B cell (primary cell): ENCODE data around the gene MAP3K5.

ENCODE experiments used
- EZH2 ChIP-seq: IDR thresholded peaks from 2 replicates; pipeline ENCODE4 v1.6.1; 2012; ENCODE audit warnings: borderline replicate concordance, low read depth, mild to moderate bottlenecking, moderate library complexity, low read length; ENCODE audit not compliant: insufficient read depth, poor library complexity, severe bottlenecking
- TF ChIP-seq, protein P1 (sequence below): fragments of 200-600 bp; IDR thresholded peaks from one replicate; pipeline ENCODE4 v1.8.0; 2022; ENCODE audit warnings: antibody characterized with exemption, mild to moderate bottlenecking

DNA sequence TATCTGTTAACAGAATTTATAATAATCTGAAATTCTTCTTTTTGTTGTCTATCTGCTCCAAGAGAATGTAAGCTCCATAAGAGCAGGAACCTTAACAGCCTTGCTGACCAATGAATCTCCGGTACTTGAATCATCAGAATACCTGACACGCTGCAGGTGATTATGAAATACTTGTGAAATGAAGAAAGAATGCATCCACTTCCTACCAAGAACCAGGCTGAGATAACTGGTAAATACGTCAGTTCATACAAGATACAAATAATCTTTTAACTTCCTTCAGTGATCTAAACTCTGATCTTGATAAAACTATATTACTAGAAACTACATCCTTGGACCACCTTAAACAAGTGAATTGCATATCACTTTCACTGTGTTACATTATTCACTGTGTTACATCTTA, 116.2 kb downstream of the MAP3K5 start:
- TF ChIP-seq, protein P1, sequence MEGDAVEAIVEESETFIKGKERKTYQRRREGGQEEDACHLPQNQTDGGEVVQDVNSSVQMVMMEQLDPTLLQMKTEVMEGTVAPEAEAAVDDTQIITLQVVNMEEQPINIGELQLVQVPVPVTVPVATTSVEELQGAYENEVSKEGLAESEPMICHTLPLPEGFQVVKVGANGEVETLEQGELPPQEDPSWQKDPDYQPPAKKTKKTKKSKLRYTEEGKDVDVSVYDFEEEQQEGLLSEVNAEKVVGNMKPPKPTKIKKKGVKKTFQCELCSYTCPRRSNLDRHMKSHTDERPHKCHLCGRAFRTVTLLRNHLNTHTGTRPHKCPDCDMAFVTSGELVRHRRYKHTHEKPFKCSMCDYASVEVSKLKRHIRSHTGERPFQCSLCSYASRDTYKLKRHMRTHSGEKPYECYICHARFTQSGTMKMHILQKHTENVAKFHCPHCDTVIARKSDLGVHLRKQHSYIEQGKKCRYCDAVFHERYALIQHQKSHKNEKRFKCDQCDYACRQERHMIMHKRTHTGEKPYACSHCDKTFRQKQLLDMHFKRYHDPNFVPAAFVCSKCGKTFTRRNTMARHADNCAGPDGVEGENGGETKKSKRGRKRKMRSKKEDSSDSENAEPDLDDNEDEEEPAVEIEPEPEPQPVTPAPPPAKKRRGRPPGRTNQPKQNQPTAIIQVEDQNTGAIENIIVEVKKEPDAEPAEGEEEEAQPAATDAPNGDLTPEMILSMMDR, result no peak
- no peak for TF ChIP-seq EZH2
